ENCODE results near the gene SULT1A2.

SULT1A2 gene

DNA sequence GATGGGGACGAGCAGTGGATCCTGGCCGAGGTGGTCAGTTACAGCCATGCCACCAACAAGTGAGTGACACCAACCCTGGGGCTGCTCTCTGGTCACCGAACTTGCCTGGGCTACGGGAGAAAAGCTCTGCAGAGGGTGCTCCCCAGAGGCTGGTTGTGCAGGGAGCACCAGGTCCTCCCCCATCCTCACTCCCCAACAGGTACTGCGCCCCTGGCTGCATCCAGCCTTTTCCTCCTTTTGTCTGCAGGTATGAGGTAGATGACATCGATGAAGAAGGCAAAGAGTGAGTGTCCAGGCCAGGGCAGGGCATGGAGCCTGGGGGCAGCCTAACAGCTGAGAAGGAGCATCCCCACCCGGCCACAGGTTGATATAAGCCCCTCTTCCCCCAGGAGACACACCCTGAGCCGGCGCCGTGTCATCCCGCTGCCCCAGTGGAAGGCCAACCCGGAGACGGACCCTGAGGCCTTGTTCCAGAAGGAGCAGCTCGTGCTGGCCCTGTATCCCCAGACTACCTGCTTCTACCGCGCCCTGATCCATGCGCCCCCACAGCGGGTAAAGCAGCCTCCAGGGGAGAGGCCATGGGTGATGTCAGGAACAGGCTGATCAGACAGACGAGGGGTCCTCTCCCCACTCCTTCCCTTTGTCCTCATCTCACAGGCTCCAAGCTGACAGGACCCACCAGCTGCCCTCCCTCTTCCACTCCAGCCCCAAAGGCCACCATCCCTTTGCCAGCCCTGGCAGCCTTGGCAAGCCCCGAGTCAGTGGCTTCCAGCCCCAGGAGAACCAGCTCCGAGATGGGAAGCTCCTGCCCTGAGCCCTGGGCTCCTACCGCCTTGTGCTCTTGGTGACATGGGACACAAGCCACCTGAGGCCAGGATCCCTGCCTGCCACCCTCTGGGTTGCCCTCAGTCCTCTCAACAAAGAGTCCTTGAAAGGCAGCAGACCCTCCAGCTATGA is 6.2 kb downstream of the SULT1A2 start:
- no peak overlapping the region for H3K4me3 ChIP-seq (ENCODE audit: low read length)
- no peaks in the 10 kb centered on the region for H3F3A ChIP-seq (ENCODE audit: insufficient read depth, low read length)
- no peaks in the 10 kb centered on the region for H3K4me1 ChIP-seq (ENCODE audit: low read length)
- no peaks in the 10 kb centered on the region for H4K20me1 ChIP-seq (ENCODE audit: insufficient read depth, low read length)
- no peaks in the 10 kb centered on the region for H3K9me2 ChIP-seq (replicated peaks; ENCODE audit: insufficient read depth, low read length)
- H3K36me3 ChIP-seq (replicated peaks; ENCODE audit: insufficient read depth, low read length): no peaks in the 10 kb centered on the region
- no peak overlapping the region for H3K4me2 ChIP-seq (ENCODE audit: low read depth, low read length)
- H3K9ac ChIP-seq (ENCODE audit: low read length): no peak overlapping the region
- no peak for DNase-seq
- H2AFZ ChIP-seq (ENCODE audit: low read length): no peak overlapping the region
- TF ChIP-seq EZH2 (optimal IDR thresholded peaks at IDR 0.05; ENCODE audit: low read depth, low read length): no peak
- TF ChIP-seq, protein P1, sequence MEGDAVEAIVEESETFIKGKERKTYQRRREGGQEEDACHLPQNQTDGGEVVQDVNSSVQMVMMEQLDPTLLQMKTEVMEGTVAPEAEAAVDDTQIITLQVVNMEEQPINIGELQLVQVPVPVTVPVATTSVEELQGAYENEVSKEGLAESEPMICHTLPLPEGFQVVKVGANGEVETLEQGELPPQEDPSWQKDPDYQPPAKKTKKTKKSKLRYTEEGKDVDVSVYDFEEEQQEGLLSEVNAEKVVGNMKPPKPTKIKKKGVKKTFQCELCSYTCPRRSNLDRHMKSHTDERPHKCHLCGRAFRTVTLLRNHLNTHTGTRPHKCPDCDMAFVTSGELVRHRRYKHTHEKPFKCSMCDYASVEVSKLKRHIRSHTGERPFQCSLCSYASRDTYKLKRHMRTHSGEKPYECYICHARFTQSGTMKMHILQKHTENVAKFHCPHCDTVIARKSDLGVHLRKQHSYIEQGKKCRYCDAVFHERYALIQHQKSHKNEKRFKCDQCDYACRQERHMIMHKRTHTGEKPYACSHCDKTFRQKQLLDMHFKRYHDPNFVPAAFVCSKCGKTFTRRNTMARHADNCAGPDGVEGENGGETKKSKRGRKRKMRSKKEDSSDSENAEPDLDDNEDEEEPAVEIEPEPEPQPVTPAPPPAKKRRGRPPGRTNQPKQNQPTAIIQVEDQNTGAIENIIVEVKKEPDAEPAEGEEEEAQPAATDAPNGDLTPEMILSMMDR (IDR thresholded peaks at IDR 0.05; ENCODE audit: low read length): no peak
- no peak for TF ChIP-seq EZH2phosphoT487 (IDR thresholded peaks at IDR 0.05; ENCODE audit: low read length)
- no peak overlapping the region for H3K27ac ChIP-seq (ENCODE audit: low read length)
- H3K79me2 ChIP-seq (ENCODE audit: low read length): no peaks in the 10 kb centered on the region
- H3K27me3 ChIP-seq (replicated peaks; ENCODE audit: insufficient read depth, low read length): no peaks in the 10 kb centered on the region
- no peaks in the 10 kb centered on the region for H3K9me3 ChIP-seq (replicated peaks; ENCODE audit: insufficient read depth, low read length)

DNA sequence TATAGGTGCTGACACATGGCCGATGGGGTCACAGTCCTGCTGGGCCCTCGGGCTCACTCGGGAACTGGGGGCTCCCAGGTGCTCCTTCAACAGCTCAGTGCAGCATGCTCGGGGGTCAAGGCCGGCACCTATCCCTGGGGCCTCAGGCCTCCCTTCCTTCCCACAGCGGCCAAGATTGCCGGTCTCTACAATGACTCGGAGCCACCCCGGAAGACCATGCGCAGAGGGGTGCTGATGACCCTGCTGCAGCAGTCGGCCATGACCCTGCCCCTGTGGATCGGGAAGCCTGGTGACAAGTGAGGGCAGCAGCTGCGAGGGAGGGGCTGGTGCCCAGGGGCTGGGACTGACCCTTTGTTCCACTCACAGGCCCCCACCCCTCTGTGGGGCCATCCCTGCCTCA is 6.9 kb downstream of the SULT1A2 start:
- no peaks in the 10 kb centered on the region for H3K9me3 ChIP-seq (replicated peaks; ENCODE audit: insufficient read depth, low read length)
- no peak overlapping the region for H3K9ac ChIP-seq (ENCODE audit: low read length)
- H3F3A ChIP-seq (ENCODE audit: insufficient read depth, low read length): no peaks in the 10 kb centered on the region
- no peaks in the 10 kb centered on the region for H3K9me2 ChIP-seq (replicated peaks; ENCODE audit: insufficient read depth, low read length)
- DNase-seq: no peak
- no peaks in the 10 kb centered on the region for H3K36me3 ChIP-seq (replicated peaks; ENCODE audit: insufficient read depth, low read length)
- H3K27ac ChIP-seq (ENCODE audit: low read length): no peak overlapping the region
- H3K79me2 ChIP-seq (ENCODE audit: low read length): no peaks in the 10 kb centered on the region
- TF ChIP-seq, protein P1 (IDR thresholded peaks at IDR 0.05; ENCODE audit: low read length): no peak
- TF ChIP-seq EZH2 (optimal IDR thresholded peaks at IDR 0.05; ENCODE audit: low read depth, low read length) (no peak), EZH2phosphoT487 (IDR thresholded peaks at IDR 0.05; ENCODE audit: low read length) (no peak)
- no peak overlapping the region for H2AFZ ChIP-seq (ENCODE audit: low read length)
- no peak overlapping the region for H3K4me2 ChIP-seq (ENCODE audit: low read depth, low read length)
- no peak overlapping the region for H3K4me3 ChIP-seq (ENCODE audit: low read length)
- no peaks in the 10 kb centered on the region for H4K20me1 ChIP-seq (ENCODE audit: insufficient read depth, low read length)
- H3K4me1 ChIP-seq (ENCODE audit: low read length): no peaks in the 10 kb centered on the region
- H3K27me3 ChIP-seq (replicated peaks; ENCODE audit: insufficient read depth, low read length): no peaks in the 10 kb centered on the region

DNA sequence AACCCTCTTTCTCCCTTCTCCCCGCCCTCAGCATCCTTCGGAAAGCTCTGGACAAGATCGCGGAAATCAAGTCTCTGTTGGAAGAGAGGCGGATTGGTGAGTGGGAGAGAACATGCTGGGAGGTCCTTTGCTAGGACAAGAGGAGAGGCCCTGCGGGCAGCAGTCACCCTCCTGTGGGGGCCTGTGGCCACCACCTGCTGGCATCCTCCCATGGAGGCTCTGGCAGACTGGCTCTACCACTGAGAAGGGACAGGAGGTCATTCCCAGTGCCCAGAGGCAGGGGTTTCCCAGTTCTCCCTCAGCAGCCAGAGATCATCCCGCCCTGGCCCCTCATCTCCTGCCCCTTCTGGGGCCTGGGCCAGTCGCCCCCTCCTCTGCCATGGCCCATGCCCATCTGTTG is 7.8 kb downstream of the SULT1A2 start:
- Histone ChIP-seq H3K27me3 (replicated peaks; ENCODE audit: insufficient read depth, low read length) (no peaks in the 10 kb centered on the region), H3K9ac (ENCODE audit: low read length) (no peak overlapping the region), H2AFZ (ENCODE audit: low read length) (no peak overlapping the region), H3K9me2 (replicated peaks; ENCODE audit: insufficient read depth, low read length) (no peaks in the 10 kb centered on the region), H3K4me1 (ENCODE audit: low read length) (no peaks in the 10 kb centered on the region), H3K4me2 (ENCODE audit: low read depth, low read length) (no peak overlapping the region), H3K79me2 (ENCODE audit: low read length) (no peaks in the 10 kb centered on the region), H3K4me3 (ENCODE audit: low read length) (no peak overlapping the region), H3K36me3 (replicated peaks; ENCODE audit: insufficient read depth, low read length) (no peaks in the 10 kb centered on the region), H3F3A (ENCODE audit: insufficient read depth, low read length) (no peaks in the 10 kb centered on the region), H3K27ac (ENCODE audit: low read length) (no peak overlapping the region), H4K20me1 (ENCODE audit: insufficient read depth, low read length) (no peaks in the 10 kb centered on the region), H3K9me3 (replicated peaks; ENCODE audit: insufficient read depth, low read length) (no peaks in the 10 kb centered on the region)
- DNase-seq: no peak
- TF ChIP-seq EZH2 (optimal IDR thresholded peaks at IDR 0.05; ENCODE audit: low read depth, low read length): no peak

DNA sequence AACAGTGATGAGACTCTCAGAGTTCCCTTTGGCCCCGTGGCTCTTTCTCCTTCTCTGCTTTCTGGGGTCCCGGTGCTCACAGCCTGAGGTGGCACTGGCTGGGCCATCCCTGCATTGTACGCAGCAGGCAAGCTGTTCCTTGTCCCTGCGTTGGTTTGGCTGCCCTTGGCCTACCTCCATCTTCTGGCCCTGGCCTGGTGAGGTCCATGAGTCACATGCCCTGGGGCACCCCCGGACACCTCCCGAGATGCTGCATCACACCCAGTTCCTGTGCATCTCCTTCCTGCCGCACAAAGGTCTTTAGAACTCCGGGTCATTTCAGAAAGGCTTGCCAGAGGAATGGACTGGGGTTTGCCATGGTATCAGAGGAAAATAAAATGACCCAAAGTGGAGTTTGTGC is 9.5 kb downstream of the SULT1A2 start:
- no peaks in the 10 kb centered on the region for H3K79me2 ChIP-seq (ENCODE audit: low read length)
- H3K9ac ChIP-seq (ENCODE audit: low read length): no peak overlapping the region
- no peaks in the 10 kb centered on the region for H3F3A ChIP-seq (ENCODE audit: insufficient read depth, low read length)
- H4K20me1 ChIP-seq (ENCODE audit: insufficient read depth, low read length): no peaks in the 10 kb centered on the region
- no peak for DNase-seq
- no peaks in the 10 kb centered on the region for H3K9me2 ChIP-seq (replicated peaks; ENCODE audit: insufficient read depth, low read length)
- no peak overlapping the region for H2AFZ ChIP-seq (ENCODE audit: low read length)
- no peaks in the 10 kb centered on the region for H3K9me3 ChIP-seq (replicated peaks; ENCODE audit: insufficient read depth, low read length)
- H3K4me2 ChIP-seq (ENCODE audit: low read depth, low read length): no peak overlapping the region
- H3K27ac ChIP-seq (ENCODE audit: low read length): no peak overlapping the region
- H3K27me3 ChIP-seq (replicated peaks; ENCODE audit: insufficient read depth, low read length): no peaks in the 10 kb centered on the region
- no peaks in the 10 kb centered on the region for H3K4me1 ChIP-seq (ENCODE audit: low read length)
- no peak for TF ChIP-seq EZH2 (optimal IDR thresholded peaks at IDR 0.05; ENCODE audit: low read depth, low read length)
- TF ChIP-seq EZH2phosphoT487 (IDR thresholded peaks at IDR 0.05; ENCODE audit: low read length): no peak
- TF ChIP-seq, protein P1 (IDR thresholded peaks at IDR 0.05; ENCODE audit: low read length): no peak
- no peaks in the 10 kb centered on the region for H3K36me3 ChIP-seq (replicated peaks; ENCODE audit: insufficient read depth, low read length)
- H3K4me3 ChIP-seq (ENCODE audit: low read length): no peak overlapping the region
